Thyroid gland (tissue), 4 donors: Measurements from ENCODE around the gene RINT1. TPM values are rescaled to one million over a fixed set of nuclear protein-coding genes. Genes with fewer than 3 reads are reported as not detected.

Source experiments
- DNase-seq, 2 donors: peaks; one replicate each; pipeline ENCODE4 v3.0.0-alpha.2; 2019
- H3K27ac ChIP-seq, 3 donors: fragments of 200-600 bp; sonication (generic); 1 replicate in 2 of 3; 2 replicates in 1 of 3; pipeline ENCODE4 v1.5.1; 2016 to 2019; ENCODE audit warnings: mild to moderate bottlenecking in 1 of 3, moderate library complexity in 1 of 3
- H3K27me3 ChIP-seq: fragments of 200-600 bp; sonication (generic); one replicate; pipeline ENCODE4 v1.5.1; 2019
- H3K36me3 ChIP-seq, 2 donors: fragments of 200-600 bp; sonication (generic); one replicate each; pipeline ENCODE4 v1.5.1; 2016 to 2019
- H3K4me1 ChIP-seq, 2 donors: fragments of 200-600 bp; sonication (generic); one replicate each; pipeline ENCODE4 v1.5.1; 2017 to 2019
- H3K4me3 ChIP-seq, 3 donors: fragments of 200-600 bp; sonication (generic); replicated peaks in 1 of 3; 1 replicate in 2 of 3; 2 replicates in 1 of 3; pipeline ENCODE4 v1.5.1; 2016; ENCODE audit warnings: mild to moderate bottlenecking in 1 of 3
- H3K9me3 ChIP-seq: fragments of 200-600 bp; sonication (generic); one replicate; pipeline ENCODE4 v1.5.1; 2017
- CTCF ChIP-seq, 6 experiments: fragments of 200-600 bp in 3 of 6; fragments of 450-650 bp in 3 of 6; sonication (generic) in 3 of 6; IDR thresholded peaks; one replicate each; pipeline ENCODE4 v1.5.1; 2016 to 2019; ENCODE audit warnings: antibody characterized with exemption in 6 of 6, mild to moderate bottlenecking in 2 of 6, inconsistent platforms in 1 of 6, moderate library complexity in 1 of 6
- POLR2A ChIP-seq, 2 donors: fragments of 450-650 bp; IDR thresholded peaks; one replicate each; pipeline ENCODE4 v1.6.1; 2017; ENCODE audit warnings: antibody characterized with exemption in 2 of 2, mild to moderate bottlenecking in 2 of 2, moderate library complexity in 1 of 2
- WGBS, 2 donors: methylation state at CpG; one replicate each; pipeline ENCODE4 v1.1.5; 2017; 5-methylcytosine and 5-hydroxymethylcytosine counted together
- intact Hi-C: fragments of 100-400 bp; cut with DNase I; formaldehyde crosslinking; loops from one replicate; pipeline ENCODE4 v1.15.1; 2023
- total RNA-seq, 4 donors: library from RNA; depleted of rRNA; stranded (reverse); fragments of >200 nt; gene quantifications; one replicate each; pipeline ENCODE4 v1.2.3, GENCODE V29; 2016

RINT1 gene
- total RNA-seq, 4 donors from 2014 or later, result 15.5 to 22.3 (median 21.7) TPM

- intact Hi-C loops, result no loop called here
- peak; percentile 80 to 85 for DNase-seq
- WGBS, 2 donors, result 71 to 72% methylated on average over 14 of the region's 14 CpGs
- H3K4me1 ChIP-seq, result peaks cover 48 to 54% of the 10 kb centered on the region in 2 donors
- no peaks in the 10 kb centered on the region for H3K36me3 ChIP-seq
- TF ChIP-seq POLR2A (IDR thresholded peaks at IDR 0.05) (peak in 1 of 2 donors; percentile 40), CTCF (IDR thresholded peaks at IDR 0.05) (no peak)
- no peaks in the 10 kb centered on the region for H3K27me3 ChIP-seq
- peak overlapping the region; percentile 60 to 78 (median 68) for H3K27ac ChIP-seq
- H3K9me3 ChIP-seq, result no peaks in the 10 kb centered on the region
- no peak overlapping the region for H3K4me3 ChIP-seq
These were observed 68.9 kb downstream of the RINT1 start for GRCh38 chr7:105600720-105601550.

GRCh38 chr7:105602325-105603305 lies 70.6 kb downstream of the RINT1 start:
- intact Hi-C loops, result no loop called here
- TF ChIP-seq CTCF (IDR thresholded peaks at IDR 0.05) (no peak), POLR2A (IDR thresholded peaks at IDR 0.05) (no peak)
- peak; percentile 76 to 77 for DNase-seq

GRCh38 chr7:105610165-105610930 lies 78.3 kb downstream of the RINT1 start:
- Histone ChIP-seq H3K4me3 (no peak overlapping the region), H3K9me3 (no peaks in the 10 kb centered on the region), H3K36me3 (peaks cover 12 to 14% of the 10 kb centered on the region in 2 donors), H3K4me1 (no peaks in the 10 kb centered on the region), H3K27me3 (no peaks in the 10 kb centered on the region), H3K27ac (no peak overlapping the region)
- no peak for DNase-seq
- 90 to 91% methylated on average over 5 to 8 of the region's 8 CpGs for WGBS, 2 donors
- intact Hi-C loops, result no loop called here
- TF ChIP-seq POLR2A (IDR thresholded peaks at IDR 0.05), result no peak
- TF ChIP-seq CTCF (IDR thresholded peaks at IDR 0.05), result no peak

More at GRCh38 chr7:105602325-105603305, 70.6 kb downstream of the RINT1 start:
- Histone ChIP-seq H3K27ac (peak overlapping the region; percentile 60 to 78 (median 68)), H3K4me3 (no peak overlapping the region), H3K27me3 (no peaks in the 10 kb centered on the region), H3K36me3 (no peaks in the 10 kb centered on the region), H3K4me1 (peaks cover 44 to 52% of the 10 kb centered on the region in 2 donors), H3K9me3 (no peaks in the 10 kb centered on the region)
- WGBS, 2 donors, result 45 to 52% methylated on average over 19 of the region's 19 CpGs

DNA sequence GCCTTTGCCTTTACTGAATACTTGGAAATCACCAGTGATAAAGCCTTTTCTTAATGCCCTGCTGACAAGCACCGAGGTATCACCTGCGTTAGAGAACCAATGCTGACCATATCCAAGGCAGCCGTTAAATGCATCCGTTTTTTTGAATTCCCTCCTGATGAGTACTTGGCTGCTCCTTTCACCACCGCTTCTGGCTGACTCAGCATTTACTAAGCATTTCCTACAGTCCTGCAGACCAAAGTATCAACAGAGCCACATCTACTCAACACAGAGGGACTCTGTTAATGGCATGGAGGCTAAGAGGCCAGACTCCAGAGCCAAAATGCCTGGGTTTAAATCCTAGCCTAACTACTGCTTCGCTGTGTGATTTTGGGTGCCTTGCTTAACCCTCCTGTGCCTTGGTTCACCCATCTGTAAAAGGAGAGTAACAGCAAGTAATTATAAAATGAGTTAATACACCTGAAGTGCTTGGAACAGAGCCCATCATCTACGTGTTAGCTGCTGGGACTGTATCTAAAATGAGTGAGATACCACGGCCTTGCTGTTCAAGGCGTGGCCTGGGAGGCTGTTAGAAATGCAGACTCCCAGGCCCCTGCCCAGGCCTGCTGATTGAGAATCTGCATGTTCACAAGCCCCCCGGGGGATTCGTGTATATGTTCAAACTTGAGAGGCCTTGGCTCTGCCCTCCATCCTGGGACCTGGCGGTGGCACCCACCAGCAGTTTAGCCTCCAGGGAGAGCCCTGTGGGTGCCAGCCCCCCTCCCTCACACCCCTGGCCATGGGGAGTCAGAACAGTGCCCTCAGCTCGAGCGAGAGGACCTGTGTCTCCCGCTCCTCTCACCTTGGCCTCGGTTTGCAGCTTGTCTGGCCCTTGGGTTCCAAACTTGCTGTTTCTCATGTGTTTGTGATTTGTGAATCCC lies 80.1 kb downstream of the RINT1 start:
- Histone ChIP-seq H3K4me1 (no peaks in the 10 kb centered on the region), H3K4me3 (no peak overlapping the region), H3K36me3 (peaks cover 12 to 21% of the 10 kb centered on the region in 2 donors), H3K9me3 (no peaks in the 10 kb centered on the region), H3K27me3 (no peaks in the 10 kb centered on the region), H3K27ac (no peak overlapping the region)
- intact Hi-C loops, result no loop called here
- WGBS, 2 donors, result 87 to 91% methylated on average over 15 to 16 of the region's 16 CpGs
- DNase-seq, result no peak
- TF ChIP-seq CTCF (IDR thresholded peaks at IDR 0.05), result no peak
- TF ChIP-seq POLR2A (IDR thresholded peaks at IDR 0.05), result no peak
